Measurements from ENCODE around the gene RXRG.

The RXRG gene

GRCh38 chr1:165449131-165449530, 4.2 kb upstream of the RXRG start:
- no peak for DNase-seq

GRCh38 chr1:165445388-165445787, 462 bp upstream of the RXRG start:
- DNase-seq, result no peak

GRCh38 chr1:165443539-165444311, 1.2 kb downstream of the RXRG start:
- DNase-seq, result no peak

GRCh38 chr1:165442653-165443052, 2.3 kb downstream of the RXRG start:
- no peak for DNase-seq

- DNase-seq, result no peak
These were observed 2.9 kb downstream of the RXRG start for GRCh38 chr1:165442053-165442452.

GRCh38 chr1:165441166-165441880, 3.6 kb downstream of the RXRG start:
- no peak for DNase-seq

GRCh38 chr1:165439330-165439729, 5.6 kb downstream of the RXRG start:
- DNase-seq, result no peak

GRCh38 chr1:165436994-165437393, 7.9 kb downstream of the RXRG start:
- DNase-seq, result no peak

GRCh38 chr1:165435801-165436200, 9.1 kb downstream of the RXRG start:
- no peak for DNase-seq

- no peak for DNase-seq
These were observed 10.6 kb downstream of the RXRG start for GRCh38 chr1:165434281-165434680.

- no peak for DNase-seq
These were observed 13.8 kb downstream of the RXRG start for GRCh38 chr1:165431079-165431478.

GRCh38 chr1:165426745-165427144, 18.2 kb downstream of the RXRG start:
- DNase-seq, result no peak

GRCh38 chr1:165425621-165426020, 19.3 kb downstream of the RXRG start:
- DNase-seq, result no peak

- DNase-seq, result no peak
These were observed 20.3 kb downstream of the RXRG start for GRCh38 chr1:165424454-165425216.

GRCh38 chr1:165423136-165423535, 21.8 kb downstream of the RXRG start:
- DNase-seq, result no peak

GRCh38 chr1:165420655-165421054, 24.3 kb downstream of the RXRG start:
- no peak for DNase-seq

GRCh38 chr1:165419839-165420238, 25.1 kb downstream of the RXRG start:
- no peak for DNase-seq

GRCh38 chr1:165418195-165418594, 26.7 kb downstream of the RXRG start:
- no peak for DNase-seq

GRCh38 chr1:165416876-165417275, 28.1 kb downstream of the RXRG start:
- DNase-seq, result no peak

GRCh38 chr1:165415068-165415467, 29.9 kb downstream of the RXRG start:
- no peak for DNase-seq

- DNase-seq, result no peak
These were observed 30.3 kb downstream of the RXRG start for GRCh38 chr1:165414620-165415019.

- DNase-seq, result no peak
These were observed 33.5 kb downstream of the RXRG start for GRCh38 chr1:165411396-165411795.

GRCh38 chr1:165409657-165410358, 35.1 kb downstream of the RXRG start:
- no peak for DNase-seq

Measured in stimulated activated CD4-positive, alpha-beta T cell treated with anti-CD3 and anti-CD28 coated beads, Interleukin-4, amount 100 ng/mL, for 4 hours (primary cell).